A172 (cell line): ENCODE data around the gene TMEM147. TPM values are rescaled to one million over a fixed set of nuclear protein-coding genes. Genes with fewer than 3 reads are reported as not detected.
A peak's percentile ranks its signal among the peaks of the same experiment; 100 is the strongest.
"Not testable (repeated sequence)": the region's sequence is repeated elsewhere in the genome, so short reads cannot be mapped to it uniquely, and the experiment has no call there.

Source experiments
- DNase-seq: peaks from one replicate; pipeline ENCODE4 v3.0.0-alpha.2; 2015; ENCODE audit warnings: low spot score
- total RNA-seq: library from RNA; depleted of rRNA; stranded (reverse); fragments of >200 nt; shearing (Covaris generic); gene quantifications from 2 replicates; pipeline ENCODE4 v1.2.3, GENCODE V29; 2014; rRNA removed

TMEM147 gene
- total RNA-seq, 1 experiment from 2014 or later, result 167 TPM

- DNase-seq, result no peak
Measured at GRCh38 chr19:35562776-35563175, 17.4 kb downstream of the TMEM147 start.

- no peak for DNase-seq
Measured at GRCh38 chr19:35563207-35563829, 17.9 kb downstream of the TMEM147 start, which contains the start of gene ATP4A. Gene ATP4A (minus strand): TSS chr19:35563658. CDS start chr19:35563629, 29 bp downstream.

- no peak for DNase-seq
Measured at GRCh38 chr19:35565016-35565856, 19.8 kb downstream of the TMEM147 start.

- no peak for DNase-seq
Measured at GRCh38 chr19:35566738-35567137, 21.3 kb downstream of the TMEM147 start.

- DNase-seq, result no peak
Measured at GRCh38 chr19:35569281-35569781, 23.9 kb downstream of the TMEM147 start.

GRCh38 chr19:35571406-35571965 lies 26.1 kb downstream of the TMEM147 start:
- DNase-seq, result no peak

GRCh38 chr19:35577918-35578317 lies 32.5 kb downstream of the TMEM147 start:
- no peak for DNase-seq

- no peak for DNase-seq
Measured at GRCh38 chr19:35578707-35579106, 33.3 kb downstream of the TMEM147 start.

GRCh38 chr19:35582760-35583159 lies 37.3 kb downstream of the TMEM147 start:
- DNase-seq, result no peak

- DNase-seq, result peak; percentile 21
Measured at GRCh38 chr19:35585848-35586247, 40.4 kb downstream of the TMEM147 start, which contains the start of gene PMIS2. Gene PMIS2 (plus strand): TSS chr19:35586173. CDS start chr19:35586260, 87 bp downstream.

GRCh38 chr19:35587321-35587720 lies 41.9 kb downstream of the TMEM147 start:
- no peak for DNase-seq

GRCh38 chr19:35590875-35591274 lies 45.4 kb downstream of the TMEM147 start:
- DNase-seq, result no peak

- no peak for DNase-seq
Measured at GRCh38 chr19:35592226-35592625, 46.8 kb downstream of the TMEM147 start.

GRCh38 chr19:35595026-35595425 lies 49.6 kb downstream of the TMEM147 start:
- not testable (repeated sequence) for DNase-seq

- DNase-seq, result no peak
Measured at GRCh38 chr19:35595928-35596327, 50.5 kb downstream of the TMEM147 start.

- peak; percentile 53 for DNase-seq
Measured at GRCh38 chr19:35596366-35596999, 51.1 kb downstream of the TMEM147 start.

Other genes starting within 250 kb of the TMEM147 start
- gene CD22, start 216.4 kb upstream of the TMEM147 start, total RNA-seq, result 3.4 and 7.6 TPM in 2 replicates
- not detected in 2 replicates for gene FFAR1, start 197.7 kb upstream of the TMEM147 start, total RNA-seq
- gene FFAR3, start 187.2 kb upstream of the TMEM147 start, total RNA-seq, result not detected in 2 replicates
- gene GPR42, start 174.6 kb upstream of the TMEM147 start, total RNA-seq, result not detected in 2 replicates
- not detected in 2 replicates for gene FFAR2, start 97.4 kb upstream of the TMEM147 start, total RNA-seq
- not detected in 2 replicates for gene KRTDAP, start 55.2 kb upstream of the TMEM147 start, total RNA-seq
- 4.0 and 4.4 TPM in 2 replicates for gene DMKN, start 32.0 kb upstream of the TMEM147 start, total RNA-seq
- gene SBSN, start 17.3 kb upstream of the TMEM147 start, total RNA-seq, result not detected in 2 replicates
- gene GAPDHS, start 12.2 kb upstream of the TMEM147 start, total RNA-seq, result not detected in 2 replicates
- not detected in 2 replicates for gene ATP4A, start 18.0 kb downstream of the TMEM147 start, total RNA-seq
- gene PMIS2, start 40.5 kb downstream of the TMEM147 start, total RNA-seq, result not detected in 2 replicates
- 17.6 and 18.9 TPM in 2 replicates for gene HAUS5, start 67.1 kb downstream of the TMEM147 start, total RNA-seq
- gene RBM42, start 83.4 kb downstream of the TMEM147 start, total RNA-seq, result 105 and 110 TPM in 2 replicates
- 0.12 and 1.4 TPM in 2 replicates for gene ETV2, start 96.1 kb downstream of the TMEM147 start, total RNA-seq
- 483 and 1,012 TPM in 2 replicates for gene COX6B1, start 102.7 kb downstream of the TMEM147 start, total RNA-seq
- 0.17 TPM in 1 of 2 replicates, not detected in the other for gene UPK1A, start 120.9 kb downstream of the TMEM147 start, total RNA-seq
- not detected in 2 replicates for gene ZBTB32, start 158.9 kb downstream of the TMEM147 start, total RNA-seq
- 8.0 and 9.6 TPM in 2 replicates for gene KMT2B, start 172.4 kb downstream of the TMEM147 start, total RNA-seq
- 5.3 and 22.0 TPM in 2 replicates for gene IGFLR1, start 196.8 kb downstream of the TMEM147 start, total RNA-seq
- 6.9 and 18.0 TPM in 2 replicates for gene U2AF1L4, start 199.8 kb downstream of the TMEM147 start, total RNA-seq
- gene PSENEN, start 200.0 kb downstream of the TMEM147 start, total RNA-seq, result 37.1 and 40.9 TPM in 2 replicates
- gene LIN37, start 202.9 kb downstream of the TMEM147 start, total RNA-seq, result 13.8 and 16.4 TPM in 2 replicates
- 0.07 and 0.72 TPM in 2 replicates for gene HSPB6, start 211.4 kb downstream of the TMEM147 start, total RNA-seq
- 5.7 and 7.0 TPM in 2 replicates for gene PROSER3, start 212.6 kb downstream of the TMEM147 start, total RNA-seq
- 2.8 and 7.8 TPM in 2 replicates for gene ARHGAP33, start 229.9 kb downstream of the TMEM147 start, total RNA-seq